ENCODE results near the gene VSTM1. TPM values are rescaled to one million over a fixed set of nuclear protein-coding genes. Genes with fewer than 3 reads are reported as not detected.

VSTM1 gene
- total RNA-seq, 2 donors from 2014 or later: not detected

DNA sequence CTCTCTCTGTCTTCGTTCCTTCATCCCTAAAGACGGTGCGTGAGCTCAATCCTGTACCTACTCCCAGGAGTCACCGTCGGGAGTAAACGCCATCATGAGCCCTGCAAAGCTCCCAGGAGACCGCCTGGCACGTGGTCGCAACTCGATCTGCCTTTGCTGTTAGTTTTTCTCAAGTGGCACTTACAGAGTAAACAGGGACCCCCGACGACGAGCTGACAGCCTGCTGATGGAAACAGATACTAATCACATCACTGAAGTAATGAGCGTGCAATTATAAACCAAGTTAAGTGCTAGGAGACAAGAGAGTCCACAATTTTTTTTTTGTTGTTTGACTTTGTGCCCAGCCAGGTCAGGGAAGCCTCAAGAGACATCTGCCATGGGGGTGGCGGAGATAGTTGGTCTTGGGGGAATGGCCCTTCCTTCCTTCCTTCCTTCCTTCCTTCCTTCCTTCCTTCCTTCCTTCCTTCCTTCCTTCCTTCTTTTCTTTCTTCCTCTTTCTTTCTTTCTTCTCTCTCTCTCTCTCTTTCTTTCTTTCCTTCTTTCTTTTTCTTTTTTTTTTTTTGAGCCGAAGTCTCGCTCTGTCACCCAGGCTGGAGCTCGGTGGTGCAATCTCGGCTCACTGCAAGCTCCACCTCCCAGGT is 48.7 kb downstream of the VSTM1 start:
- Mint-ChIP-seq H3K36me3 (ENCODE audit: insufficient read depth in 2 of 2) (no peaks in the 10 kb centered on the region), H3K4me3 (no peak overlapping the region), H3K9me3 (no peaks in the 10 kb centered on the region), H3K27ac (no peak overlapping the region), H3K27me3 (ENCODE audit: low read depth) (peaks cover 31% of the 10 kb centered on the region), H3K4me1 (ENCODE audit: low read depth) (no peaks in the 10 kb centered on the region)
- ATAC-seq (replicated peaks in 1 of 2): no peak
- no peak for DNase-seq

GRCh38 chr19:54013866-54014265 is 49.8 kb downstream of the VSTM1 start:
- Mint-ChIP-seq H3K4me1 (ENCODE audit: low read depth) (no peaks in the 10 kb centered on the region), H3K27ac (no peak overlapping the region), H3K27me3 (ENCODE audit: low read depth) (peaks cover 31% of the 10 kb centered on the region), H3K9me3 (no peaks in the 10 kb centered on the region), H3K4me3 (no peak overlapping the region), H3K36me3 (ENCODE audit: insufficient read depth in 2 of 2) (no peaks in the 10 kb centered on the region)
- ATAC-seq (replicated peaks in 1 of 2) (no peak), DNase-seq (no peak)

GRCh38 chr19:54011507-54012211 is 52.0 kb downstream of the VSTM1 start:
- H3K27me3 Mint-ChIP-seq (ENCODE audit: low read depth): peaks cover 43% of the 10 kb centered on the region
- DNase-seq: no peak
- no peaks in the 10 kb centered on the region for H3K4me1 Mint-ChIP-seq (ENCODE audit: low read depth)
- H3K36me3 Mint-ChIP-seq (ENCODE audit: insufficient read depth in 2 of 2): no peaks in the 10 kb centered on the region
- H3K27ac Mint-ChIP-seq: no peak overlapping the region
- H3K4me3 Mint-ChIP-seq: no peak overlapping the region
- H3K9me3 Mint-ChIP-seq: no peaks in the 10 kb centered on the region
- ATAC-seq (replicated peaks in 1 of 2): no peak

DNA sequence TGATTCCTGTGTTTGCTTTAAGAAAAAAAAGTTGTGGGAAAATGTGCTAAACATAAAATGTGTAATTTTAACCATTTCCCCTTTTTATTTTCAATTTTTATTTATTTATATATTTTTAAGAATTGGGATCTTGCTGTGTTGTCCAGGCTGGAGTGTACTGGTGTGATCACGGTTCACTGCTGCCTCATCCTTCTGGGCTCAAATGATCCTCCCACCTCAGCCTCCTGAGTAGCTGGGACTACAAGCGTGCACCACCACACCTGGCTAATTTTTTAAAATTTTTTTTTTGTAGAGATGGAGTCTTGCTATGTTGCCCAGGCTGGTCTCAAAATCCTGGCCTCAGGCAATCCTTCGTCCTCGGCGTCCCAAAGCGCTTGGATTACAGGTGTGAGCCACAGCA is 53.2 kb downstream of the VSTM1 start:
- H3K36me3 Mint-ChIP-seq (ENCODE audit: insufficient read depth in 2 of 2): no peaks in the 10 kb centered on the region
- DNase-seq (no peak), ATAC-seq (replicated peaks in 1 of 2) (no peak)
- H3K4me3 Mint-ChIP-seq: no peak overlapping the region
- H3K4me1 Mint-ChIP-seq (ENCODE audit: low read depth): no peaks in the 10 kb centered on the region
- no peak overlapping the region for H3K27ac Mint-ChIP-seq
- peaks cover 37% of the 10 kb centered on the region for H3K27me3 Mint-ChIP-seq (ENCODE audit: low read depth)
- H3K9me3 Mint-ChIP-seq: no peaks in the 10 kb centered on the region

- no peak overlapping the region for H3K4me3 Mint-ChIP-seq
- no peaks in the 10 kb centered on the region for H3K36me3 Mint-ChIP-seq (ENCODE audit: insufficient read depth in 2 of 2)
- ATAC-seq (replicated peaks in 1 of 2) (no peak), DNase-seq (no peak)
- no peak overlapping the region for H3K27ac Mint-ChIP-seq
- H3K27me3 Mint-ChIP-seq (ENCODE audit: low read depth): peaks cover 28% of the 10 kb centered on the region
- H3K9me3 Mint-ChIP-seq: no peaks in the 10 kb centered on the region
- H3K4me1 Mint-ChIP-seq (ENCODE audit: low read depth): no peaks in the 10 kb centered on the region
Measured at GRCh38 chr19:54009440-54009839, 54.3 kb downstream of the VSTM1 start.

- H3K27ac Mint-ChIP-seq: no peak overlapping the region
- ATAC-seq (replicated peaks in 1 of 2): no peak
- H3K27me3 Mint-ChIP-seq (ENCODE audit: low read depth): peaks cover 39% of the 10 kb centered on the region
- DNase-seq: no peak
- H3K4me3 Mint-ChIP-seq: no peak overlapping the region
- H3K9me3 Mint-ChIP-seq: no peaks in the 10 kb centered on the region
- H3K36me3 Mint-ChIP-seq (ENCODE audit: insufficient read depth in 2 of 2): no peaks in the 10 kb centered on the region
- no peaks in the 10 kb centered on the region for H3K4me1 Mint-ChIP-seq (ENCODE audit: low read depth)
Measured at GRCh38 chr19:54002495-54003315, 61.0 kb downstream of the VSTM1 start.

DNA sequence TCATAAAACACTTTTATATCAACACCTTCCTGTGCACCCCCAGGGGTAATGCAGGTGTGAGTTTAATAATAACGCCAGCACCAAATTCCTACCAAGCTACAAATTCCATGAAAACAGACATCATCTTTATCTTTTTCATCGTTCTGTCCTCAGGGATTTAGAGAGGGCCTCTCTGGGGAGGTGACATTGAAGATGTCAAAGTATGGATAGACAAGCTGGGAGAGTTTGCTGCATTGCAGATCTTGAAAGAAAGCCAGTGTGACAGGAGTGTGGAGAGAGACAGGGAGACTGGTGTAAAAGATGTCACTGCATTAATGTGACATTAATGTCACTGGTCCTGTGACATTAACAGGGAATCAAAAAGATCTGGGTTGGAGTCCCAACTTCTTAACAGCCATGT is 62.2 kb downstream of the VSTM1 start:
- H3K36me3 Mint-ChIP-seq (ENCODE audit: insufficient read depth in 2 of 2): no peaks in the 10 kb centered on the region
- H3K9me3 Mint-ChIP-seq: no peaks in the 10 kb centered on the region
- H3K27me3 Mint-ChIP-seq (ENCODE audit: low read depth): peaks cover 29% of the 10 kb centered on the region
- ATAC-seq (replicated peaks in 1 of 2): no peak
- no peak for DNase-seq
- H3K4me1 Mint-ChIP-seq (ENCODE audit: low read depth): no peaks in the 10 kb centered on the region
- H3K27ac Mint-ChIP-seq: no peak overlapping the region
- no peak overlapping the region for H3K4me3 Mint-ChIP-seq

DNA sequence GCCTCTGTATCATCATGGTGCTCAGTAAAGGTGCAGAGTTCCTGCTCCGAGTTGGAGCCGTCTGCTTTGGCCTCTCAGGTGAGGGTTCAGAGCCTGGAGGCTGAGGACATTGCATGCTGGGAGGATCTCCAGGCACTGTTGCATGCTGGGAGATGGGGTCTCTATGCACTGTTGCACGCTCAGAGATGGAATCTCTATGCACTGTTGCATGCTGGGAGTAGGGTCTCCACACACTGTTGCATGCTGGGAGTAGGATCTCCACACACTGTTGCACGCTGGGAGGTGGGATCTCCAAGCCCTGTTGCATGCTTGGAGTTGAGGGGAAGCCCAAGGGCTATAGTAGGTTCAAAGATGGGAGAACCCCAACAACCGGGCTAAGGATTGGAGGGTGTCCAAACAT is 64.0 kb downstream of the VSTM1 start:
- H3K36me3 Mint-ChIP-seq (ENCODE audit: insufficient read depth in 2 of 2): no peaks in the 10 kb centered on the region
- no peak for DNase-seq
- H3K9me3 Mint-ChIP-seq: no peaks in the 10 kb centered on the region
- no peak overlapping the region for H3K4me3 Mint-ChIP-seq
- H3K4me1 Mint-ChIP-seq (ENCODE audit: low read depth): peaks cover 6% of the 10 kb centered on the region
- H3K27ac Mint-ChIP-seq: no peak overlapping the region
- peaks cover 47% of the 10 kb centered on the region for H3K27me3 Mint-ChIP-seq (ENCODE audit: low read depth)
- ATAC-seq (replicated peaks in 1 of 2): no peak

GRCh38 chr19:53998223-53998622 is 65.5 kb downstream of the VSTM1 start:
- DNase-seq (no peak), ATAC-seq (replicated peaks in 1 of 2) (no peak)
- Mint-ChIP-seq H3K4me3 (no peak overlapping the region), H3K27ac (no peak overlapping the region), H3K9me3 (no peaks in the 10 kb centered on the region), H3K4me1 (ENCODE audit: low read depth) (peaks cover 7% of the 10 kb centered on the region), H3K27me3 (ENCODE audit: low read depth) (peaks cover 61% of the 10 kb centered on the region), H3K36me3 (ENCODE audit: insufficient read depth in 2 of 2) (no peaks in the 10 kb centered on the region)

- Mint-ChIP-seq H3K4me1 (ENCODE audit: low read depth) (peaks cover 13% of the 10 kb centered on the region), H3K4me3 (no peak overlapping the region), H3K27ac (no peak overlapping the region), H3K9me3 (no peaks in the 10 kb centered on the region), H3K27me3 (ENCODE audit: low read depth) (peaks cover 52% of the 10 kb centered on the region), H3K36me3 (ENCODE audit: insufficient read depth in 2 of 2) (no peaks in the 10 kb centered on the region)
- ATAC-seq (replicated peaks in 1 of 2): no peak
- DNase-seq: no peak
Measured at GRCh38 chr19:53994811-53995210, 68.9 kb downstream of the VSTM1 start.

DNA sequence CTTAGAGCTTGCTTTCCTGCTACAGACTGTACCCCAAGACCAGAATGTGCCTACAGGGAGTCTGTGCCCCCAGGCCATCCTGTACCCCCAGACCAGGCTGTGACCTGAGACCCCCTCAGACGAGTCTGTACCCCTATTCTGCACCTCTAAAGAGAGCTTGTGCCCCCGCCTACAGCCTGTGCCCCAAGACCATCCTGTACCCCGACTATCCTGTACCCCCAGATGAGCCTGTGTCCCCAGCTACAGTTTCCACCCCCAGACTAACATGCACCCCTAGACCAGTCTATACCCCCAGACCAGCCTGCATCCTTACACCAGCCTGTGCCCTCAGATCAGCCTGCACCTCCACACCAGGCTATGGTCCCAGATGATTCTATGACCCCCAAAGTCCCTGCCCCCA is 70.2 kb downstream of the VSTM1 start:
- no peak overlapping the region for H3K4me3 Mint-ChIP-seq
- peaks cover 13% of the 10 kb centered on the region for H3K4me1 Mint-ChIP-seq (ENCODE audit: low read depth)
- peaks cover 41% of the 10 kb centered on the region for H3K27me3 Mint-ChIP-seq (ENCODE audit: low read depth)
- no peaks in the 10 kb centered on the region for H3K36me3 Mint-ChIP-seq (ENCODE audit: insufficient read depth in 2 of 2)
- DNase-seq (no peak), ATAC-seq (replicated peaks in 1 of 2) (no peak)
- H3K27ac Mint-ChIP-seq: no peak overlapping the region
- no peaks in the 10 kb centered on the region for H3K9me3 Mint-ChIP-seq

DNA sequence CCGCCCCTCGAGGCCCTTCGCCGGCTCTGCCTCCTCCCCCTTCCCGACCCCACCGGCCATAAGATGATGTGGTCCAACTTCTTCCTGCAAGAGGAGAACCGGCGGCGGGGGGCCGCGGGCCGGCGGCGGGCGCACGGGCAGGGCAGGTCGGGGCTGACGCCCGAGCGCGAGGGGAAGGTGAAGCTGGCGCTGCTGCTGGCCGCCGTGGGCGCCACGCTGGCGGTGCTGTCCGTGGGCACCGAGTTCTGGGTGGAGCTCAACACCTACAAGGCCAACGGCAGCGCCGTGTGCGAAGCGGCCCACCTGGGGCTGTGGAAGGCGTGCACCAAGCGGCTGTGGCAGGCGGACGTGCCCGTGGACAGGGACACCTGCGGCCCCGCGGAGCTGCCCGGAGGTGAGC is 70.9 kb downstream of the VSTM1 start:
- no peaks in the 10 kb centered on the region for H3K9me3 Mint-ChIP-seq
- DNase-seq (no peak), ATAC-seq (replicated peaks in 1 of 2) (no peak)
- no peak overlapping the region for H3K4me3 Mint-ChIP-seq
- peaks cover 13% of the 10 kb centered on the region for H3K4me1 Mint-ChIP-seq (ENCODE audit: low read depth)
- peaks cover 41% of the 10 kb centered on the region for H3K27me3 Mint-ChIP-seq (ENCODE audit: low read depth)
- no peaks in the 10 kb centered on the region for H3K36me3 Mint-ChIP-seq (ENCODE audit: insufficient read depth in 2 of 2)
- H3K27ac Mint-ChIP-seq: no peak overlapping the region

- peak overlapping the region; percentile 28 to 63 for H3K4me3 Mint-ChIP-seq
- no peak for ATAC-seq (replicated peaks in 1 of 2)
Measured at GRCh38 chr19:53992211-53992610, 71.5 kb downstream of the VSTM1 start.

More at GRCh38 chr19:53992211-53992610, 71.5 kb downstream of the VSTM1 start:
- no peak for DNase-seq
- Mint-ChIP-seq H3K27me3 (ENCODE audit: low read depth) (peaks cover 41% of the 10 kb centered on the region), H3K36me3 (ENCODE audit: insufficient read depth in 2 of 2) (no peaks in the 10 kb centered on the region), H3K9me3 (no peaks in the 10 kb centered on the region), H3K27ac (no peak overlapping the region), H3K4me1 (ENCODE audit: low read depth) (peaks cover 13% of the 10 kb centered on the region)
